IMR-90 (cell line): Measurements from ENCODE around the gene PMM1. TPM values are rescaled to one million over a fixed set of nuclear protein-coding genes. Genes with fewer than 3 reads are reported as not detected.

Experiments used
- ATAC-seq: fragments of 200-7000 bp; cut with Tn5 transposase; 2 replicates; pipeline ENCODE4 v1.9.1; 2020; ENCODE audit warnings: low read depth, mild to moderate bottlenecking, moderate library complexity
- BruUV-seq: library from RNA; stranded (reverse); fragments of 400-500 nt; replicated peaks from 2 replicates; lab custom pipeline; 2021; lab: Mats Ljungman, UMichigan
- CTCF ChIA-PET: fragments of 300-600 bp; formaldehyde crosslinking; extraction: SDS; loops from one replicate; lab custom pipeline; 2021; ENCODE audit warnings: antibody characterized with exemption; lab: Yijun Ruan, JAX
- POLR2A ChIA-PET: fragments of 300-600 bp; sonication (Branson Sonifier 250); formaldehyde crosslinking; loops from one replicate; lab custom pipeline; 2022; ENCODE audit warnings: antibody characterized with exemption; ENCODE audit not compliant: unreplicated experiment; lab: Charles Lee
- DNase-seq: peaks from one replicate; pipeline ENCODE4 v3.0.0; 2013
- H2AFZ ChIP-seq: replicated peaks from 2 replicates; pipeline ENCODE3; 2013; ENCODE audit warnings: low read length, mild to moderate bottlenecking; ENCODE audit not compliant: poor library complexity
- H2AK5ac ChIP-seq: 2 replicates; pipeline ENCODE4 v1.6.1; 2013; ENCODE audit warnings: low read depth, low read length, inconsistent platforms
- H2AK9ac ChIP-seq: replicated peaks from 2 replicates; pipeline ENCODE3; 2013; ENCODE audit warnings: mild to moderate bottlenecking, low read depth, low read length, moderate library complexity; ENCODE audit not compliant: poor library complexity
- H2BK120ac ChIP-seq: 2 replicates; pipeline ENCODE4 v1.6.1; 2013; ENCODE audit warnings: low read depth, low read length, inconsistent platforms
- H2BK15ac ChIP-seq: 3 replicates; pipeline ENCODE4 v1.6.1; 2013; ENCODE audit warnings: low read depth, low read length, inconsistent platforms
- H2BK20ac ChIP-seq: 2 replicates; pipeline ENCODE4 v1.6.1; 2013; ENCODE audit warnings: low read depth, mild to moderate bottlenecking, inconsistent platforms, low read length, moderate library complexity
- H2BK5ac ChIP-seq: 2 replicates; pipeline ENCODE4 v1.6.1; 2013; ENCODE audit warnings: mild to moderate bottlenecking, low read depth, low read length, inconsistent platforms; ENCODE audit not compliant: poor library complexity, severe bottlenecking
- H3K14ac ChIP-seq: replicated peaks from 2 replicates; pipeline ENCODE4 v1.6.1; 2013; ENCODE audit warnings: low read depth, low read length, inconsistent platforms
- H3K18ac ChIP-seq: 2 replicates; pipeline ENCODE4 v1.6.1; 2013; ENCODE audit warnings: low read depth, low read length, control low read depth
- H3K23ac ChIP-seq: 2 replicates; pipeline ENCODE4 v1.6.1; 2013; ENCODE audit warnings: low read depth, low read length, inconsistent platforms
- H3K27ac ChIP-seq: 2 replicates; pipeline ENCODE4 v1.5.1; 2013; ENCODE audit warnings: mild to moderate bottlenecking, control low read depth, low read length; ENCODE audit not compliant: insufficient read depth
- H3K27me3 ChIP-seq: 2 replicates; pipeline ENCODE4 v1.6.1; 2013; ENCODE audit warnings: low read length; ENCODE audit not compliant: control insufficient read depth, insufficient read depth
- H3K36me3 ChIP-seq: 2 replicates; pipeline ENCODE4 v1.6.1; 2013; ENCODE audit warnings: low read length, mixed read lengths; ENCODE audit not compliant: control insufficient read depth, insufficient read depth
- H3K4ac ChIP-seq: 2 replicates; pipeline ENCODE4 v1.6.1; 2013; ENCODE audit warnings: low read depth, low read length, inconsistent platforms
- H3K4me1 ChIP-seq: 2 replicates; pipeline ENCODE4 v1.6.1; 2013; ENCODE audit warnings: low read length, mixed read lengths; ENCODE audit not compliant: control insufficient read depth, insufficient read depth
- H3K4me2 ChIP-seq: 2 replicates; pipeline ENCODE4 v1.6.1; 2013; ENCODE audit warnings: low read depth, mild to moderate bottlenecking, control low read depth, low read length, moderate library complexity
- H3K4me3 ChIP-seq: 2 replicates; pipeline ENCODE4 v1.5.1; 2013; ENCODE audit warnings: low read depth, mild to moderate bottlenecking, control low read depth, low read length, moderate library complexity; ENCODE audit not compliant: insufficient read depth
- H3K56ac ChIP-seq: 2 replicates; pipeline ENCODE4 v1.6.1; 2013; ENCODE audit warnings: low read length, inconsistent platforms; ENCODE audit not compliant: insufficient read depth; ENCODE audit errors: extremely low read depth
- H3K79me1 ChIP-seq, 2 experiments: 2 replicates each; pipeline ENCODE4 v1.6.1; 2013; ENCODE audit warnings: low read length in 2 of 2, inconsistent platforms in 1 of 2, low read depth in 1 of 2
- H3K9ac ChIP-seq: 2 replicates; pipeline ENCODE4 v1.6.1; 2013; ENCODE audit warnings: low read depth, low read length, control low read depth
- H3K9me1 ChIP-seq: 2 replicates; pipeline ENCODE4 v1.6.1; 2013; ENCODE audit warnings: low read length, inconsistent platforms; ENCODE audit not compliant: insufficient read depth
- H3K9me3 ChIP-seq: 2 replicates; pipeline ENCODE4 v1.6.1; 2013; ENCODE audit warnings: low read length; ENCODE audit not compliant: control insufficient read depth, insufficient read depth
- H4K20me1 ChIP-seq: 2 replicates; pipeline ENCODE4 v1.6.1; 2013; ENCODE audit warnings: low read length, inconsistent platforms; ENCODE audit not compliant: insufficient read depth
- H4K5ac ChIP-seq: 2 replicates; pipeline ENCODE4 v1.6.1; 2013; ENCODE audit warnings: mild to moderate bottlenecking, low read depth, low read length, control low read depth
- H4K8ac ChIP-seq, 2 experiments: 2 replicates each; pipeline ENCODE4 v1.6.1; 2013; ENCODE audit warnings: low read depth in 2 of 2, low read length in 2 of 2, control low read depth in 1 of 2, inconsistent platforms in 1 of 2
- H4K91ac ChIP-seq: 2 replicates; pipeline ENCODE4 v1.6.1; 2013; ENCODE audit warnings: low read depth, low read length, inconsistent platforms; ENCODE audit not compliant: insufficient read depth
- BHLHE40 ChIP-seq: fragments of 150-350 bp; IDR thresholded peaks from 2 replicates; pipeline ENCODE4 v1.6.1; 2016; ENCODE audit warnings: mild to moderate bottlenecking, low read depth, low read length
- CEBPB ChIP-seq: IDR thresholded peaks from 2 replicates; pipeline ENCODE4 v1.6.1; 2012; ENCODE audit warnings: low read depth, low read length, improper control_type of control experiment
- CHD1 ChIP-seq: IDR thresholded peaks from 2 replicates; pipeline ENCODE4 v1.6.1; 2012; ENCODE audit warnings: low read depth, low read length, improper control_type of control experiment
- CTCF ChIP-seq: conservative IDR thresholded peaks from 2 replicates; pipeline ENCODE4 v1.5.1; 2012; ENCODE audit warnings: mild to moderate bottlenecking, low read depth, low read length, improper control_type of control experiment
- ELK1 ChIP-seq: fragments of 150-350 bp; IDR thresholded peaks from 2 replicates; pipeline ENCODE4 v1.6.1; 2016; ENCODE audit warnings: low read depth, mild to moderate bottlenecking, low read length, moderate library complexity, borderline replicate concordance
- FOS ChIP-seq: fragments of 150-350 bp; IDR thresholded peaks from 2 replicates; pipeline ENCODE4 v1.6.1; 2016; ENCODE audit warnings: low read depth, low read length
- MAFK ChIP-seq: IDR thresholded peaks from 2 replicates; pipeline ENCODE4 v1.6.1; 2012; ENCODE audit warnings: low read depth, low read length, improper control_type of control experiment
- MAZ ChIP-seq: IDR thresholded peaks from 2 replicates; pipeline ENCODE4 v1.6.1; 2012; ENCODE audit warnings: low read depth, mild to moderate bottlenecking, low read length, improper control_type of control experiment, moderate library complexity, borderline replicate concordance
- MXI1 ChIP-seq: IDR thresholded peaks from 2 replicates; pipeline ENCODE4 v1.6.1; 2012; ENCODE audit warnings: low read depth, mild to moderate bottlenecking, low read length, moderate library complexity, borderline replicate concordance
- NFE2L2 ChIP-seq: fragments of 150-350 bp; IDR thresholded peaks from 2 replicates; pipeline ENCODE4 v1.6.1; 2016; ENCODE audit warnings: low read depth, mild to moderate bottlenecking, low read length
- POLR2A ChIP-seq: IDR thresholded peaks from 2 replicates; pipeline ENCODE4 v1.6.1; 2012; ENCODE audit warnings: mild to moderate bottlenecking, low read depth, low read length
- RAD21 ChIP-seq: IDR thresholded peaks from 2 replicates; pipeline ENCODE4 v1.6.1; 2012; ENCODE audit warnings: low read length, improper control_type of control experiment
- RCOR1 ChIP-seq: IDR thresholded peaks from 2 replicates; pipeline ENCODE4 v1.6.1; 2012; ENCODE audit warnings: mild to moderate bottlenecking, low read length, improper control_type of control experiment; ENCODE audit not compliant: insufficient replicate concordance
- RFX5 ChIP-seq: IDR thresholded peaks from 2 replicates; pipeline ENCODE4 v1.8.0; 2012; ENCODE audit warnings: low read depth, mild to moderate bottlenecking, low read length, moderate library complexity
- SMC3 ChIP-seq: fragments of 150-350 bp; IDR thresholded peaks from 2 replicates; pipeline ENCODE4 v1.6.1; 2016; ENCODE audit warnings: low read depth, mild to moderate bottlenecking, antibody characterized with exemption, low read length, moderate library complexity
- USF2 ChIP-seq: fragments of 150-350 bp; IDR thresholded peaks from 2 replicates; pipeline ENCODE4 v1.6.1; 2017; ENCODE audit warnings: mild to moderate bottlenecking, antibody characterized with exemption, low read length, low read depth
- WGBS, 2 experiments: methylation state at CpG; one replicate each; pipeline versions ENCODE4 v1.1.5 to v1.1.7; 2013; ENCODE audit warnings: missing lambda C conversion rate in 2 of 2; ENCODE audit not compliant: insufficient read length in 1 of 2; ENCODE audit errors: extremely low coverage in 2 of 2; 5-methylcytosine and 5-hydroxymethylcytosine counted together
- dilution Hi-C: fragments of 300-500 bp; cut with HindIII; formaldehyde crosslinking; loops from one replicate; pipeline ENCODE4 v1.14.3; 2018; ENCODE audit warnings: low sequenced_read_pairs; ENCODE audit not compliant: unreplicated experiment
- in situ Hi-C: fragments of 300-500 bp; cut with MboI; formaldehyde crosslinking; loops from 3 replicates; pipeline ENCODE4 v1.14.3; 2019; ENCODE audit warnings: low sequenced_read_pairs, inconsistent platforms, mixed read lengths
- intact Hi-C: fragments of 100-400 bp; cut with micrococcal nuclease; formaldehyde crosslinking; loops from 2 replicates; pipeline ENCODE4 v1.10.0; 2022
- polyA plus RNA-seq, 3 experiments: library from polyadenylated mRNA; depleted of rRNA; stranded (reverse); fragments of >200 nt; gene quantifications; 2 replicates each; pipeline ENCODE4 v1.2.3, GENCODE V29; 2012; ENCODE audit warnings: low replicate concordance in 1 of 3
- total RNA-seq: library from RNA; depleted of rRNA; stranded (reverse); fragments of >200 nt; gene quantifications from 2 replicates; pipeline ENCODE4 v1.2.3, GENCODE V29; 2012

PMM1 gene
- total and polyA plus RNA-seq, 2 of the 4 experiments (the other 2 are of a cell fraction), result 22.8 to 92.8 TPM

DNA sequence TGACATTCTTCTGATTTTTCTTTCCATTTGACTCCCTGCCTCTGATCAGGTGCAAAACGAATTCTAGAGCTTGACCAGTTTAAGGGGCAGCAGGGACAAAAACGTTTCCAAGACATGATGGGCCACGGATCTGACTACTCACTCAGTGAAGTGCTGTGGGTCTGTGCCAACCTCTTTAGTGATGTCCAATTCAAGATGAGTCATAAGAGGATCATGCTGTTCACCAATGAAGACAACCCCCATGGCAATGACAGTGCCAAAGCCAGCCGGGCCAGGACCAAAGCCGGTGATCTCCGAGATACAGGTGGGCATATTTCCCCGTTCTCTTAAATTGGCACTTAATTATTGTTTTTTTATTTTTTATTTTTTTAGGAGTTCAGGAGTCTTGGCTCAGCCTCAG lies 46.8 kb upstream of the PMM1 start:
- Histone ChIP-seq H3K18ac (no peak overlapping the region), H3K4me2 (no peak overlapping the region), H3K4me3 (no peak overlapping the region), H3K9me1 (peaks cover 7% of the 10 kb centered on the region; the same call in 1 of the 2 replicates), H3K4me1 (no peaks in the 10 kb centered on the region), H2AK5ac (no peak overlapping the region), H3K14ac (no peak overlapping the region), H3K36me3 (peaks cover 62% of the 10 kb centered on the region), H3K79me1 (peaks cover 34 to 51% of the 10 kb centered on the region in 2 experiments), H3K23ac (no peak overlapping the region), H2BK20ac (no peak overlapping the region), H3K9ac (no peak overlapping the region), H4K91ac (no peak overlapping the region), H4K5ac (no peak overlapping the region), H3K27me3 (no peaks in the 10 kb centered on the region), H3K56ac (no peak overlapping the region), H3K4ac (no peak overlapping the region), H3K9me3 (no peaks in the 10 kb centered on the region), H2BK15ac (no peak overlapping the region), H2BK5ac (no peak overlapping the region), H3K27ac (no peak overlapping the region), H4K8ac (no peak overlapping the region), H2AFZ (no peak overlapping the region), H2AK9ac (no peak overlapping the region), H2BK120ac (no peak overlapping the region), H4K20me1 (peaks cover 14% of the 10 kb centered on the region)
- dilution Hi-C loops, result no loop called here
- DNase-seq (peak; percentile 30), ATAC-seq (peak; percentile 62)
- in situ Hi-C loops, result no loop called here
- BruUV-seq, result TSS peak; percentile 39
- no peak for TF ChIP-seq POLR2A
- TF ChIP-seq CTCF, result no peak
- no peak; the same call in 1 of the 2 replicates for TF ChIP-seq FOS
- no peak for TF ChIP-seq CHD1
- no peak for TF ChIP-seq MAFK
- no peak for TF ChIP-seq RFX5
- no peak for TF ChIP-seq BHLHE40
- TF ChIP-seq MXI1, result no peak
- TF ChIP-seq NFE2L2, result no peak
- TF ChIP-seq ELK1, result no peak
- no peak for TF ChIP-seq RAD21
- TF ChIP-seq USF2, result no peak
- TF ChIP-seq RCOR1, result no peak
- TF ChIP-seq MAZ, result no peak
- TF ChIP-seq SMC3, result no peak
- no peak for TF ChIP-seq CEBPB
- CTCF ChIA-PET, result no interaction called here
- intact Hi-C loops, result no loop called here
- WGBS, 2 experiments, result 74% methylated on average over 3 of the region's 7 CpGs; no CpG with 5 or more reads in 1 of the 2 experiments
- POLR2A ChIA-PET, result no interaction called here
